Stimulated activated CD8-positive, alpha-beta memory T cell treated with anti-CD3 and anti-CD28 coated beads, Interleukin-4, amount 100 ng/mL, for 48 hours (primary cell): ENCODE results near the gene EXPH5.

Experiments
- DNase-seq: peaks from one replicate; pipeline ENCODE4 v3.0.0-alpha.2; 2020

The EXPH5 gene

GRCh38 chr11:108561535-108561991, 32.0 kb downstream of the EXPH5 start:
- DNase-seq, result no peak

DNA sequence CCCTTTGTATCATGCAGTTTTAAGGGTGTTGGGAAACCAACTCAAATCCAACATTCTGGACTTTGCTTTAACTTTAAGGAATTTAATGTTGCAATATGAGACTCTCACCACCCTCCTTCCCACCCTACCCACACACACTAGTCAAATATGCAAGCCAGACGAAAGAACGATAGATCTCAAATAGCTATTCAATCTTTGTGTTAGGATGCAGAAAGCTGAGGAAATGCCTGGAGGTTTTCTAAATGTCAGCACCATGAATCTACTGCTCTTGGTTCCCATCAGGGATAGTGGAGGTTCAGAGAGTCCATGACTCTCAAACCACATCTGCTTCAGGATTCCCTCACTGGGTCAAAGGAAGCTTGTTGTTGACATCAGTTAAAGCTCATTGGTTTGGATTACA, 33.7 kb downstream of the EXPH5 start:
- no peak for DNase-seq

DNA sequence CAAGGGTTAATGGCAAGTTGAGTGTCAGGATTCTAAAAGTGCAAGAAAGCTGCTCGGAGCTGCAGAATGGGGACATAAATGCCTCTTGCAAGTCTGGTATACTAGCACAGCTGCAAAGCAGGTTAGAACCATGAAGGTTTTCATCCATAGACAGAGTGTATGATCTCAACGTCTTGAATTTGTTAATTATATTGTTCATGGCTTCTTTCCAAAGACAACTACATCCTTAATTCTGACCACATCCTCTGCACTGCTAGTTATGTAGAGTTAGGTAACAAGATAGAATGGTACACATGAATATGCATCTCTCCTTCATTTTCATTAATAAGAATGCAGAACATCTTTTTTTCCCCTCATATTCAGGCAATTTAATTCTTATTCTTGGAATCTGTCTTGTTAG, 34.2 kb downstream of the EXPH5 start:
- no peak for DNase-seq

DNA sequence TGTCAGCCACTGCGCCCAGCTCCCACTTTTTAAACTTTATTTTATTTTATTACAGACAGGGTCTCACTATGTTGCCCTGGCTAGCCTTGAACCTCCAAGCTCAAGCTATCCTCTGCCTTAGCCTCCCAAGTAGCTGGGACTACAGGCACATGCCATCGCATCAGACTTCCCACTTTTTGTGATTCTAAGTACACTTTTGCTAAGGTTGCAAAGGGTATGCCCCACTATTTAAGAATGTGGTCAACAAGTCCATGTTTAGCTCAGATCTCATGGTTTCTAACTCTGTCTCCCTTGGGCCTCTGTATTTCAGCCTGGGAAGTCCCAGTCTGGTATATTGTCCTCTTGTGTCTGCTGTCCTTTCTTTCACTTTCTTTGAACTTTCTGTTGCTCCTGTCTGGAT, 35.3 kb downstream of the EXPH5 start:
- DNase-seq, result no peak

- DNase-seq, result no peak
Observed at GRCh38 chr11:108556019-108556418, 37.5 kb downstream of the EXPH5 start.

- DNase-seq, result no peak
Observed at GRCh38 chr11:108551651-108552462, 41.7 kb downstream of the EXPH5 start.

DNA sequence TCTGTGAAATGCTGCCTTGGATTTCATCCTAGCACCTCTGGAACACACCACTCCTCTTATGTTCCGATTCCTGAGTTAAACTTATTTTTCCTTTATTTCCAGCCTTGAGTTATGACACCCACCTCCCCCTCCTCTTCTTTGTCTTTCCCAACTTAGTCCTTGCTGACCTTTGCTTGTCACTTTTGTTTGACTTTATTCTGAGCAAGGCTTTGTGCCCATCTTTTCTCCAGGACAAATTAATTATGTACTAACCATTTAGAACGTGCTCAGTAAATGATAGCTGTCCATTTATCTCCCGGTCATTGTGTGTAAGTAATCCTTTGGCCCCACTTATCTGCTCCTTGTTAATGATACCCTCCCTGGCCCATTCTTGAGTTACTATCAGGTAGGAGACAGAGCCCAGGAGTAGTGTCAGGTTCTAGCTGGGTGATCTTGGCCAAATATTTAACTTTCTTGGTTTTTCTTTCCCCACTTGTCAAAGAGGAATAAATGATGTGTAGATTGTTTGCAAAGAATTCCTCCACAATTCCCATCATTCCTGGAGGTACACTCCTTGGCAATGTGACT, 44.2 kb downstream of the EXPH5 start:
- no peak for DNase-seq

DNA sequence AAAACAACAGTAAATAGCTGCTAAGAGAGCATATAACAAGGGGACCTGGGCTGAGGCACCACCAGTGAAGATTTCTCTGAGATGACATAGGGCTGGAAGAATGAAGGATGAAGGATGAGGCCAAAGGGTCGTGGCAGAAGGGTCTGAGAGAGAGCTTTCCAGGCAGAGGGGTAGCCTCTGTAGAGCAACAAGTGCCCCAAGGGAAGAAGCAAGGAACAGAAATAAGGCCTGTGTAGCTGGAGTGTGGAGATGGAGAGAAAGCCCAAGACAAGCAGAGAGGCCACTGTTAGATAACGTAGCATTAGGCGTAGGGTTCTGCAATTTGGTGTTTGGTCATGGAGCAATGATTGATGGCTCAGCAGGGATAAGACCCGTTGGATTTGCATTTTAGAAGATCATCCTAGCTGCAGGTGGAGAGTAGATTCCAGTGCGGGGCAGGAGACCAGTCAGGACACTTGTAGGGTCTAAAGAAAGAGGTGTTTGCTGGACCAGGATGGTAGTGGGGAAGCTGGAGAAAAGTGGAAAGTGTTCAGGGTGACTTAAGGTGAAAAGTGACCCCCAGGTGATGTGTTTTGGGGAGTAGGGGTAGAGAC, 47.6 kb downstream of the EXPH5 start:
- no peak for DNase-seq

- DNase-seq, result no peak
Observed at GRCh38 chr11:108543316-108543964, 50.1 kb downstream of the EXPH5 start.

- no peak for DNase-seq
Observed at GRCh38 chr11:108541531-108541930, 52.0 kb downstream of the EXPH5 start.

- DNase-seq, result no peak
Observed at GRCh38 chr11:108538502-108538901, 55.1 kb downstream of the EXPH5 start.

GRCh38 chr11:108538022-108538424, 55.5 kb downstream of the EXPH5 start:
- DNase-seq, result peak; percentile 27

- DNase-seq, result no peak
Observed at GRCh38 chr11:108536783-108537182, 56.8 kb downstream of the EXPH5 start.

DNA sequence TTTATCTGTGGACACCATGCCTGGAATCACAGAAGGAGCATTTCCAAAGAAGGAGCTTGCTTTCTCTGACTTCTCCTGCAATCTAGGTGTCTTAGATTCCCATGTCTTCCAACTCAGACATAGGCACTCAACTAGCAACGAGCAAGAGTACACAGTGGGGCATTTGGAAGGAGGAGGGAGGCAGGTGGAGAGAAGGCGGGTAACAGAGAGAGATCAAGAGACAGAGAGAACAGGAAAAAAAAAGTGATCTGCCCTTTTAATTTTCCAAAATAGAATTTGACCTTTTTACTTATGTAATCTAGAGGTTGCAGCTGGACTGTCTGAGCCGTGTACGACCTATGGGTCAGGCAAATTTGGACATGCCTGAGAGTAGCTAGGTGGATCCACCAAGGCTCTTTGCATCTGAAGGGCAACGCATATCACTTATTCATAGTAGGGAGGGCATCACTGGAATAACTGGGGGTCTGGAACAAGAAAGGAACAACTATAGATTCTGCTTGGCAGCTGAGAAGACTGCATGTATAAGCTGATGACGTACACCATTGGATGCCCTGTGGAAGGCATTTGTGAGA, 58.1 kb downstream of the EXPH5 start:
- DNase-seq, result no peak

- DNase-seq, result no peak
Observed at GRCh38 chr11:108534274-108534882, 59.2 kb downstream of the EXPH5 start.

GRCh38 chr11:108530426-108530825, 63.1 kb downstream of the EXPH5 start:
- no peak for DNase-seq

GRCh38 chr11:108527382-108527781, 66.2 kb downstream of the EXPH5 start:
- no peak for DNase-seq

DNA sequence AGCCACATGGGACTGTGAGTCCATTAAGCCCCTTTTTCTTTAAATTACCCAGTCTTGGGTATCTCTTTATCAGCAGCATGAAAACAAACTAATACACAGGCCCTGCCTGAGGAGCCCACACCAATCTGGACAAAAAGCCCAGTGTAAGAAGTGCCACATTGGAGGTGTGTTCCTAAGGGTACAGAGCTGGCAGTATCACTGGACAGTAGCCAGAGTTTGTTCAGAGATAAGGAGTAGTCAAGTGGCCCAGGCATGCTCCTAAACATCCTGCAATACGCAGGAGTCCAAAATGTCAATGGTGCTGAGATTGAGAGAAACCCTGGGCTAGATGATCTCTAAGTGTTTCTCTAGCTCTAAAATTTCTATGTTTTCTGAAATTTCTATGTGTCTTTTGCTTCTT, 68.4 kb downstream of the EXPH5 start:
- no peak for DNase-seq

DNA sequence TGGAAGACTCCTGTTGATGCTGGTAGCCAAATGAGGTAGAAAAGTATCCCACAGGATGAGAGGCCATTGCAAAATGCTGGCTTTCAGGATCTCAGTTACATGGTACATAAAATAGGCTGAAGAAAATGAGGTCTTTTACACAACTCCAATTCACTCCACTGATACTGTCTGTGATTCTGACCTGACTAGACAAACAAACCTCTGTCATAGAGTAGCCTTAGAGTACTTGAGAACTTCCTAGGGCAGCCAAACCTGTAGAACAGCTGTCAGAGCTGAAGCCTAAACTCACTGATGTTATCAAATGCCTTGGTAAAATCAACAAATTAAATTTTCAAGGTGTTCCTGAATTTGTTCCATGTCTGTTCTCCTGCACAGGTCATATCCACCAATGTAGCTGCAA, 69.1 kb downstream of the EXPH5 start:
- no peak for DNase-seq

- DNase-seq, result no peak
Observed at GRCh38 chr11:108522318-108522717, 71.2 kb downstream of the EXPH5 start.

GRCh38 chr11:108518581-108518980, 75.0 kb downstream of the EXPH5 start:
- DNase-seq, result no peak

DNA sequence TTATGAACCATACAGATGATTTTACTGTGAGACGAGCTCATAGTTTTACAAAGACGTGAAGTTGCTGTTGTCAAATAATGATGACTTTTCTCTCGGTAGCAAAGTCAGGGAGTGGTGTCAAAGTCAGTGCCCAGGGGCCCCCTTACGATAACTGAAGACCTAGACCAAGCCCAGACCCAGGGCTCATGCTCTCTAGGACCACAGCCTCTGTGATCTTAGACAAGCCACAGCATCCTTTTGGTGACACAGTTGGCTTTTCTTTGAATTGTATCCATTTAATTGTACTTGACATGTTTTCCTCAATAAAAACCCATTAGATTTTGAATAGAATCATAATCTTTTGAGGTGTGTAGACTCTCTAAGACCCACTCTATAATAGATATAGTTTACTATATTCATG, 77.4 kb downstream of the EXPH5 start:
- no peak for DNase-seq

DNA sequence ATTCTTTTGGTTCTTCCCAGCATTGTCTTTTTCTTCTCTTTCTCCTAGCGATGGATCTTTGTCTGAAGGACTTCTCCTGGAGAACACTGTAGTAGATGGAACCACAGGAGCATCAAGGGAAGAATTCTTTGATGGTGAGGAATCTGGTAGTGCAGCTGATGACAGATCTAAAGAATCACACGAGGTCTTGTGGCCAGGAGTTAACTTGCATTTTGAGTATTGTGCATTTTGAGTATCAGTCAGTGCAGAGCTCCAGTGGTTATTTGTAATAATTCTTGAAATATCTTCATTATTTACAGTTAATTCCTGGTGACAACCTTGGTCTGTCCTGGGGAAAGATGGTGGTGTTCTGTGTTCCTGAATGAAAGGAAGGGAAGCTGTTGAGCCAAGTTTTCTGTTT, 80.9 kb downstream of the EXPH5 start:
- DNase-seq, result no peak
